GM12874 (cell line): ENCODE results near the gene SOX5.

Experiments
- CTCF ChIP-seq: IDR thresholded peaks from 2 replicates; pipeline ENCODE4 v1.5.1; 2011; ENCODE audit warnings: low read depth, mild to moderate bottlenecking, control low read depth, low read length, moderate library complexity; ENCODE audit not compliant: insufficient read depth

SOX5 gene

GRCh38 chr12:23753628-23754365 is 195.7 kb downstream of the SOX5 start:
- no peak for TF ChIP-seq CTCF

- TF ChIP-seq CTCF = no peak
Observed at GRCh38 chr12:23752245-23752644, 197.2 kb downstream of the SOX5 start.

DNA sequence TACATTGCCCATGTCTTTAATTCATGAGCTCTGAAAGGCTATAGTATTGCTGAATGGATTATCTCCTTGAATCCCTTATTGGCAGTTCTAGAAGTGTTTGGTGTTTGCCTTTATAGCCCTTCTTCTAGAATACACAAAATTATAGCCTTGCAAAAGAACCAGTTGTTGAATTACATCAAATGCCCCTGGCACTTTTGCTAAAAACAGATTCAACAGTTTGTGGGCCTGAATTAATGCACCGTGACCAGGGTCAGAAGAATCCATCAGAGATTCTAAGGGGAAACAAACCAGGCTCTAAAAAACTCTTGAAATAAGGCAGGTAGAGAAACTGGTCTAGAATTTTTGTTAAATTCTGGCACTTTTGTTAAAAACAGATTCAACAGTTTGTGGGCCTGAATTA is 197.8 kb downstream of the SOX5 start:
- TF ChIP-seq CTCF = no peak

DNA sequence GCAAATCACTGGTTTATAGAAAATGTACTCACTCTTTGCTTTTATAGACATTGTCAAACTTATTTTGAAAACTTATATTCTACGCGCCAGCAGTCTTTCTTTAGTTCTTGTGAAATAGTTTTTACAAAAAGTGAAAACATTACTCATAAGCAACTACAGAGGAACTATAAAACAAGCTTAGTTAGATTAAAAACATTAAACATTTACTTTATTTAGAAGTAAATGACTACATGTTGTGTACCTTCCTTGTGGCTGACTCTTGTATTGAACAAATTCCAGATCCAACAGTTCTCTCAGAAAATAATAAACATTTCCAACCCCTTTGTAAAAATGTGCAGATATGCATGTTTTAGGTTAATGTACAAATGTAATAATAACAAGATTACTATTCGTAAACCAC is 198.5 kb downstream of the SOX5 start:
- no peak for TF ChIP-seq CTCF

- no peak for TF ChIP-seq CTCF
Observed at GRCh38 chr12:23744696-23745095, 204.8 kb downstream of the SOX5 start.

DNA sequence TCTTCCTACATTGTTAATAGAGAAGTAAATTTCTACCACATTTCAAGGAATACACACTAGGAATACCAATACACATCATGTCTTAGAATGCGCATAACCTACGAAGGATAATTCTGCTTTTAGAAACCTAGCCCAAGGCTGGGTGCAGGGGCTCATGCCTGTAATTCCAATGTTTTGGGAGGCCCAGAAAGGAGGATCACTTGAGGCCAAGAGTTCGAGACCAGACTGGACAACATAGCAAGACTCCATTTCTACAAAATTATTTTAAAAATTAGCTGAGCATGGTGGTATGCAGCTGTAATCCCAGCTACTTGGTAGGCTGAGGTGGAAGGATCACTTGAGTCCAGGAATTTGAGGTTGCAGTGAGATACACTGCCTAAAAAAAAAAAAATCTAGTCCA is 206.9 kb downstream of the SOX5 start:
- no peak for TF ChIP-seq CTCF

DNA sequence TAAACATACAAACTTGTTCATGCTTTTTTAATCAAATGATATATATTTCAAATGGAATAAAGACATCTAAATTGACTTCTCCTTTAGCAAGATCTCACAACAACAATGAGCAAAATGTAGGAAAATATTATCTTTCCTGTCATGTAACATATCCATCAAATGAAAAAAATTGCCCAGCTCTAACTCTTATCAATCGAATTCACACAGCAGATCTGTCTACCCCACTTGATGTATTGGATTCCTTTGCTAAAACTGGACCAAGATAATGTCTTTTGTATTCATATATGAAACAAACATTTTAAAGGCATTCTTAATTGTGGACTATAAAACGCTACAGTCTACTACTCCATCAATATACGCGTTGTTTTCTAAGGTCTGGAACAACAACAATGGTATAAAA is 218.0 kb downstream of the SOX5 start:
- no peak for TF ChIP-seq CTCF
